H1 (cell line): ENCODE measurements around the gene INAFM1. TPM values are rescaled to one million over a fixed set of nuclear protein-coding genes. Genes with fewer than 3 reads are reported as not detected.

Experiments used
- CTCF ChIA-PET: fragments of 300-600 bp; sonication (Branson Sonifier 250); formaldehyde crosslinking; loops from one replicate; lab custom pipeline; 2021; ENCODE audit not compliant: partially characterized antibody; lab: Charles Lee
- POLR2A ChIA-PET: fragments of 300-600 bp; sonication (Branson Sonifier 250); formaldehyde crosslinking; loops from one replicate; lab custom pipeline; 2021; ENCODE audit warnings: inconsistent platforms; ENCODE audit not compliant: partially characterized antibody; lab: Charles Lee
- DNase-seq, 2 experiments: peaks; one replicate each; pipeline versions ENCODE4 v3.0.0 to v3.0.0-alpha.2; 2010 to 2022; ENCODE audit warnings: low spot score in 2 of 2, low read depth in 1 of 2, mixed read lengths in 1 of 2
- FAIRE-seq: peaks from 2 replicates; lab custom pipeline; 2011; peaks lifted over from hg19 to GRCh38; lab: Jason Lieb, UNC
- H2AFZ ChIP-seq: 2 replicates; pipeline ENCODE4 v1.8.1; 2012; ENCODE audit warnings: low read length, inconsistent platforms
- H2AK5ac ChIP-seq: 2 replicates; pipeline ENCODE4 v1.6.1; 2013; ENCODE audit warnings: low read depth, low read length
- H2BK120ac ChIP-seq: replicated peaks from 2 replicates; pipeline ENCODE3; 2013; ENCODE audit warnings: low read depth, low read length, inconsistent platforms
- H2BK12ac ChIP-seq: 2 replicates; pipeline ENCODE4 v1.6.1; 2013; ENCODE audit warnings: low read depth, low read length
- H2BK15ac ChIP-seq: 2 replicates; pipeline ENCODE4 v1.6.1; 2013; ENCODE audit warnings: low read length
- H2BK20ac ChIP-seq: 2 replicates; pipeline ENCODE4 v1.6.1; 2013; ENCODE audit warnings: low read length
- H2BK5ac ChIP-seq: 2 replicates; pipeline ENCODE4 v1.6.1; 2013; ENCODE audit warnings: low read depth, low read length
- H3K14ac ChIP-seq: 2 replicates; pipeline ENCODE4 v1.6.1; 2013; ENCODE audit warnings: inconsistent platforms; ENCODE audit not compliant: insufficient read length
- H3K18ac ChIP-seq: 2 replicates; pipeline ENCODE4 v1.6.1; 2013; ENCODE audit warnings: low read length; ENCODE audit errors: extremely low read depth
- H3K23ac ChIP-seq: 2 replicates; pipeline ENCODE4 v1.6.1; 2013; ENCODE audit warnings: inconsistent platforms; ENCODE audit not compliant: insufficient read length
- H3K23me2 ChIP-seq: 2 replicates; pipeline ENCODE4 v1.6.1; 2013; ENCODE audit warnings: low read depth, low read length
- H3K27ac ChIP-seq: 2 replicates; pipeline ENCODE4 v1.6.1; 2011; ENCODE audit warnings: low read depth, low read length, inconsistent platforms
- H3K27me3 ChIP-seq, 4 experiments: replicated peaks in 1 of 4; 1 replicate in 1 of 4; 2 replicates in 3 of 4; pipeline versions ENCODE4 v1.6.1 to v1.8.1; 2011 to 2013; ENCODE audit warnings: low read length in 3 of 4, mild to moderate bottlenecking in 3 of 4, inconsistent platforms in 2 of 4, mixed read lengths in 2 of 4, moderate library complexity in 1 of 4; ENCODE audit not compliant: control insufficient read depth in 3 of 4, insufficient read depth in 3 of 4; ENCODE audit errors: extremely low read depth in 1 of 4
- H3K36me3 ChIP-seq, 4 experiments: 2 replicates each; pipeline versions ENCODE4 v1.6.1 to v1.8.1; 2011 to 2013; ENCODE audit warnings: mild to moderate bottlenecking in 4 of 4, low read length in 3 of 4, moderate library complexity in 2 of 4, control low read depth in 1 of 4, inconsistent platforms in 1 of 4; ENCODE audit not compliant: insufficient read depth in 4 of 4, control insufficient read depth in 2 of 4
- H3K4ac ChIP-seq: replicated peaks from 2 replicates; pipeline ENCODE3; 2013; ENCODE audit warnings: low read length, low read depth, mixed read lengths, inconsistent platforms; ENCODE audit not compliant: insufficient read length
- H3K4me1 ChIP-seq, 4 experiments: replicated peaks in 1 of 4; 1 replicate in 1 of 4; 2 replicates in 3 of 4; pipeline versions ENCODE4 v1.6.1 to v1.8.1; 2011 to 2013; ENCODE audit warnings: low read length in 3 of 4, inconsistent platforms in 2 of 4, mixed read lengths in 1 of 4; ENCODE audit not compliant: insufficient read depth in 4 of 4, control insufficient read depth in 3 of 4
- H3K4me2 ChIP-seq, 2 experiments: 2 replicates each; pipeline versions ENCODE4 v1.6.1 to v1.8.1; 2011 to 2013; ENCODE audit warnings: low read depth in 2 of 2, low read length in 2 of 2, control low read depth in 1 of 2, inconsistent platforms in 1 of 2, mild to moderate bottlenecking in 1 of 2; ENCODE audit not compliant: insufficient read depth in 1 of 2
- H3K4me3 ChIP-seq, 4 experiments: fragments of 200-600, 300-600 bp in 1 of 4; sonication (generic), shearing (Covaris generic), sonication (Bioruptor Twin) in 1 of 4; 2 replicates each; pipeline versions ENCODE4 v1.5.1 to v1.8.1; 2011 to 2016; ENCODE audit warnings: low read length in 4 of 4, low read depth in 3 of 4, control low read depth in 2 of 4, inconsistent platforms in 2 of 4, mild to moderate bottlenecking in 2 of 4, mixed read lengths in 1 of 4, moderate library complexity in 1 of 4; ENCODE audit not compliant: insufficient read depth in 2 of 4; ENCODE audit errors: extremely low read depth in 1 of 4
- H3K56ac ChIP-seq: replicated peaks from 2 replicates; pipeline ENCODE3; 2013; ENCODE audit warnings: low read depth, mild to moderate bottlenecking, mixed read lengths, low read length, inconsistent platforms; ENCODE audit not compliant: insufficient read length
- H3K79me1 ChIP-seq: 2 replicates; pipeline ENCODE4 v1.6.1; 2013; ENCODE audit warnings: low read depth, low read length, control low read depth
- H3K79me2 ChIP-seq, 2 experiments: 2 replicates each; pipeline versions ENCODE4 v1.6.1 to v1.8.1; 2012 to 2013; ENCODE audit warnings: low read length in 2 of 2, mild to moderate bottlenecking in 2 of 2, inconsistent platforms in 1 of 2; ENCODE audit not compliant: insufficient read depth in 2 of 2, control insufficient read depth in 1 of 2
- H3K9ac ChIP-seq, 4 experiments: replicated peaks in 1 of 4; 1 replicate in 1 of 4; 2 replicates in 3 of 4; pipeline versions ENCODE4 v1.6.1 to v1.8.1; 2011 to 2013; ENCODE audit warnings: low read depth in 3 of 4, low read length in 3 of 4, control low read depth in 2 of 4, mild to moderate bottlenecking in 2 of 4, moderate library complexity in 2 of 4, inconsistent platforms in 1 of 4; ENCODE audit errors: extremely low read depth in 1 of 4
- H3K9me3 ChIP-seq, 2 experiments: 2 replicates each; pipeline versions ENCODE4 v1.6.1 to v1.8.1; 2012 to 2013; ENCODE audit warnings: mild to moderate bottlenecking in 2 of 2, moderate library complexity in 2 of 2, control low read depth in 1 of 2, inconsistent platforms in 1 of 2, low read depth in 1 of 2, low read length in 1 of 2, mixed read lengths in 1 of 2; ENCODE audit not compliant: insufficient read depth in 2 of 2
- H4K20me1 ChIP-seq, 2 experiments: replicated peaks in 1 of 2; 2 replicates each; pipeline versions ENCODE3 to v1.8.1; 2011 to 2013; ENCODE audit warnings: inconsistent platforms in 2 of 2, low read length in 2 of 2, mild to moderate bottlenecking in 1 of 2; ENCODE audit not compliant: insufficient read depth in 2 of 2, control insufficient read depth in 1 of 2
- H4K5ac ChIP-seq: 2 replicates; pipeline ENCODE4 v1.6.1; 2013; ENCODE audit warnings: low read length, low read depth, mixed read lengths, inconsistent platforms; ENCODE audit not compliant: insufficient read length
- H4K8ac ChIP-seq: 2 replicates; pipeline ENCODE4 v1.8.0; 2013; ENCODE audit warnings: mild to moderate bottlenecking, moderate library complexity, low read length, inconsistent platforms; ENCODE audit not compliant: insufficient read depth; ENCODE audit errors: extremely low read depth
- H4K91ac ChIP-seq: replicated peaks from 2 replicates; pipeline ENCODE3; 2013; ENCODE audit warnings: low read length, mixed read lengths, inconsistent platforms; ENCODE audit not compliant: insufficient read length
- CHD1 ChIP-seq: IDR thresholded peaks from 2 replicates; pipeline ENCODE4 v1.6.1; 2012; ENCODE audit warnings: low read depth, low read length, improper control_type of control experiment
- EP300 ChIP-seq, 2 experiments: IDR thresholded peaks; 1 replicate in 1 of 2; 2 replicates in 1 of 2; pipeline ENCODE4 v1.6.1; 2011 to 2012; ENCODE audit warnings: low read depth in 2 of 2, low read length in 2 of 2, mild to moderate bottlenecking in 2 of 2, borderline replicate concordance in 1 of 2, inconsistent platforms in 1 of 2, moderate library complexity in 1 of 2
- RNF2 ChIP-seq: fragments of 200-900, 300-1000 bp; sonication (generic); IDR thresholded peaks from 2 replicates; pipeline ENCODE4 v1.7.1; 2016; ENCODE audit warnings: borderline replicate concordance, low read depth, mild to moderate bottlenecking, antibody characterized with exemption, low read length; ENCODE audit not compliant: poor library complexity, severe bottlenecking; ENCODE audit errors: missing control alignments
- SIRT6 ChIP-seq: IDR thresholded peaks from one replicate; pipeline ENCODE4 v1.7.1; 2012; ENCODE audit warnings: low read length, inconsistent platforms
- SRF ChIP-seq: IDR thresholded peaks from 2 replicates; pipeline ENCODE4 v1.6.1; 2011; ENCODE audit warnings: mild to moderate bottlenecking, low read depth, low read length, moderate library complexity
- WGBS, 2 experiments: shearing (Covaris generic) in 1 of 2; methylation state at CpG; one replicate each; pipeline versions ENCODE4 v1.1.6 to v1.1.7; 2013 to 2015; ENCODE audit warnings: low lambda C conversion rate in 2 of 2, mixed read lengths in 2 of 2, inconsistent platforms in 1 of 2, low coverage in 1 of 2, missing lambda C conversion rate in 1 of 2; ENCODE audit not compliant: insufficient replicate concordance in 2 of 2, insufficient coverage in 1 of 2, insufficient read length in 1 of 2; ENCODE audit errors: extremely low coverage in 1 of 2, missing lambda C conversion rate in 1 of 2; 5-methylcytosine and 5-hydroxymethylcytosine counted together
- polyA plus RNA-seq, 7 experiments: library from polyadenylated mRNA; depleted of rRNA in 3 of 7; stranded (reverse) in 5 of 7; unstranded in 2 of 7; fragments of >200 nt in 5 of 7; fragments of 200-250 nt in 2 of 7; gene quantifications; 1 replicate in 5 of 7; 2 replicates in 1 of 7; 4 replicates in 1 of 7; pipeline versions ENCODE4 v1.2.1 to v1.2.3, GENCODE V29; 2011 to 2013; ENCODE audit warnings: missing spikeins in 2 of 7, mixed read lengths in 2 of 7
- total RNA-seq: library from RNA; stranded (reverse); fragmentation: NEBNext Ultra II Directional; extraction: Animal tissue kit (Norgen Biotek cat#: 25700); gene quantifications from 2 replicates; pipeline ENCODE4 v1.2.1, GENCODE V29; 2021

Gene INAFM1
- total and polyA plus RNA-seq, 2 of the 8 experiments (the other 6 are each of a cell fraction or from before 2014, with no cell fraction given), result 2.6 to 3.4 TPM

GRCh38 chr19:47269596-47269995, 5.1 kb upstream of the INAFM1 start:
- Histone ChIP-seq H3K4me3 (no peak overlapping the region), H3K14ac (no peak overlapping the region), H4K8ac (no peak overlapping the region), H3K4ac (no peak overlapping the region), H3K9me3 (no peaks in the 10 kb centered on the region), H4K20me1 (peaks cover 3 to 13% of the 10 kb centered on the region in 2 experiments), H3K9ac (no peak overlapping the region), H4K5ac (no peak overlapping the region), H2BK20ac (no peak overlapping the region), H2BK120ac (no peak overlapping the region), H3K27me3 (no peaks in the 10 kb centered on the region), H3K36me3 (peaks cover 5 to 29% (median 15%) of the 10 kb centered on the region in 4 experiments; a peak in 6 of 8 replicates), H2AK5ac (no peak overlapping the region), H3K27ac (no peak overlapping the region), H4K91ac (no peak overlapping the region), H3K79me1 (no peaks in the 10 kb centered on the region; the same call in 1 of the 2 replicates), H2BK12ac (no peak overlapping the region), H2BK15ac (no peak overlapping the region)
- DNase-seq (no peak), FAIRE-seq (no peak)
- CTCF ChIA-PET, result interaction anchor here (0.5 to 1.0 kb wide), 2 partner anchors 16 to 236 kb away, joined by 3 to 5 read pairs; no protein-coding TSS in a partner anchor
- no peak for TF ChIP-seq EP300 (IDR thresholded peaks at IDR 0.05; ENCODE audit: borderline replicate concordance in 1 of 2, low read depth in 2 of 2, low read length in 2 of 2)
- no peak for TF ChIP-seq CHD1
- TF ChIP-seq RNF2, result no peak
- no peak for TF ChIP-seq SIRT6
- TF ChIP-seq SRF, result no peak
- TF ChIP-seq, all 59 proteins: peak for 0
- no peak overlapping the region for H3K23ac ChIP-seq
- POLR2A ChIA-PET, result interaction anchor here (0.6 to 6.2 kb wide), 4 partner anchors 9 to 25 kb away, joined by 3 to 49 read pairs (median 4); no protein-coding TSS in a partner anchor
- H2AFZ ChIP-seq, result no peak overlapping the region
- H3K4me1 ChIP-seq, result peaks cover 0 to 12% (median 5%) of the 10 kb centered on the region in 4 experiments; a peak in 6 of 7 replicates
- 94% methylated on average over 7 of the region's 7 CpGs; no CpG with 5 or more reads in 1 of the 2 experiments for WGBS, 2 experiments
- no peak overlapping the region for H3K18ac ChIP-seq
- H2BK5ac ChIP-seq, result no peak overlapping the region
- H3K79me2 ChIP-seq, result no peaks in the 10 kb centered on the region
- no peak overlapping the region for H3K4me2 ChIP-seq
- H3K23me2 ChIP-seq, result peaks cover 19% of the 10 kb centered on the region
- no peak overlapping the region for H3K56ac ChIP-seq
